Measurements from ENCODE around the gene TMED9.
"Not testable (repeated sequence)": the region's sequence is repeated elsewhere in the genome, so short reads cannot be mapped to it uniquely, and the experiment has no call there.

Gene TMED9

DNA sequence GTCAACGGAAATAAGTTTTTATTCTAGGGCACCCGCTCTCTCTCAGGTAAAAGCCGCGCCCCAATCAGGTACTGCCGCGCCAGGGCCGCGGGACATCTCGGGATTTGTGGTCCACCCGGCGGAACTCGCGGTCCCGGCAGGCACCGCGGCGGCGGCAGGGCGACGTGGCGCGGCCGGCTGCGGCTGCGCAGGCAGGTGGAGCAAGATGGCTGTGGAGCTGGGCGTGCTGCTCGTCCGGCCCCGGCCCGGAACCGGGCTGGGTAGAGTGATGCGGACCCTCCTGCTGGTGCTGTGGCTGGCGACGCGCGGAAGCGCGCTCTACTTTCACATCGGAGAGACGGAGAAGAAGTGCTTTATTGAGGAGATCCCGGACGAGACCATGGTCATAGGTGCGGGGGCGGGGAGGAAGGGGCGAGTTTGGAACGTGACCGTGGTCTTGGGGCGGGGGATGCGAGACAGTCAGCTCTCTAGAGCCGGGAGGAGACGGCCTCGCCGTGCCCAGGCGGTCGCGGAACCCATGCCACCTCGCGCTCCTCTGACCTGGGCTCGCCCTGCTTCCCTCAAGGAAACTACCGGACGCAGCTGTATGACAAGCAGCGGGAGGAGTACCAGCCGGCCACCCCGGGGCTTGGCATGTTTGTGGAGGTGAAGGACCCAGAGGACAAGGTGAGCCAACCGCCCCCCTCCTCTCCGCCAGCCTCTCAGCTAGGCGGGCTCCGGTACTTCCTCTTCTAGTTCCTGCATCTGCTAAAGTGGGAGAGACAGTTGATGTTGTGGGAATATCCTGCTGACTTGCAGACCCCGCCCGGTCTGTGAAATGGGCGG is at the start of gene TMED9:
TMED9 (plus strand) TSS at position 194 of the 825 bp plus-strand sequence; CDS start at position 206, 12 bp downstream.
- peak; percentile 90 for DNase-seq

DNA sequence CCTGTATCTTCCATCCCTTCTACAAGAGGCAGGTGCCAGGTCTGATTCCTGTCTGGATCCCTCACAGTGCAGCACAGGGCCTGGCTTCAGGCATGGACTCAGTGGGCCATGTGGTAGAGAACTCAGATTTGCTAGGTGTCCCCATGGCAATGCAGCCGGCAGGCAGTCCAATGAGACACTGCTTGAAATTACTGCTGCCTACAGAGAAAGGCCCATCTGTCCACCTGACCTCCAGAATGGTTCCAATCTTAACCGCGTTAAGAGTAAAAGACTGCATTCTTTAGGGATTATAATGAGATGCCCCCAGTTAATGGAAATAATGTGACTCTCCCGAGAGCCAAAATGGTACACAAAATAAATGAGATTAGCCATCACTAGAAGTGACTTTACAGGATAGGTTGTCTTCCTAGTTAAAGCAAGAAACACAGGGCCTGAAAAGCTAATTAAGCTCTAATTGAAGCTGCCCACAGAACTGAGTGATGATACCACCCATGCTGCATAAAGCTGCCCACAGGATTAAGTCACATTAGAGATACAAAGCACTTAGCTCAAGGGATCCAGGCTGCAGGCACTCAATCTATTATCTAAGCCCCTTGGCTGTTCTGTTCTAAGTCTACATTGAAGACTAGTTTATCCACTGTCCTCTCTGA is 49.1 kb upstream of the TMED9 start:
- no peak for DNase-seq

DNA sequence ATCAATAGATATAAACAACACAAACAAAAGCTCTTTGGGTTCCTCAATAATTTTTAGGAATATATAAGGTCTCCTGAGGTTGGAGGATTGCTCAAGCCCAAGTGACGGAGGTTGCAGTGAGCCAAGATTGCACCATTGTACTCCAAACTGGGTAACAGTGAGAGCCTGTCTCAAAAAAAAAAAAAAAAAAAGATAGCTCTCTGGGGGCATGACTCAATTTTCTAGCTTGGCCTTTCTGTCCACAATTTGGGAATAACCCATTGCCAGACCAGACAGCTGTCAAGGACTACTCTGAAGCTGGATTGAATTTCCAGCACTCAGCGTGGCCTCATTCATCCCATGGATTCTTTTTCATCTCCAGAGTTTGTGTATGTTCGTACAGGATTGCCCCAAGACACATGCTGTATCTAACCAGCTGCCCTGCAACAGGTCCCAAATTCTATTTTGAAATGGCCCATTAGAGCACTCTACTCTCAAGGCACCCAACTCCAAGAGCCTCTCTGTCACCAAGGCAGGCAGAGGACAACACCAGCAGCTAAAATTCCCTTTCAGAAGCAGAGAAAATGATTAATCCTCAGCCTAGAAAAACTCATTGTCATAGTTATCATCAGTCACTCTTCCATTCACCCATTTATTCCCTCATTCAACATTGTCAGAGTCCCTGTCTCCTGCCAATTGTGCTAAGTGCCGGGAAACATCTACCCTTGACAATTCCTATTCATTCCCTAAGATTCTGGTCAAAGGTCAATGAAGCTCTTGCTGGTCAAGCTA is 46.3 kb upstream of the TMED9 start:
- DNase-seq: no peak

DNA sequence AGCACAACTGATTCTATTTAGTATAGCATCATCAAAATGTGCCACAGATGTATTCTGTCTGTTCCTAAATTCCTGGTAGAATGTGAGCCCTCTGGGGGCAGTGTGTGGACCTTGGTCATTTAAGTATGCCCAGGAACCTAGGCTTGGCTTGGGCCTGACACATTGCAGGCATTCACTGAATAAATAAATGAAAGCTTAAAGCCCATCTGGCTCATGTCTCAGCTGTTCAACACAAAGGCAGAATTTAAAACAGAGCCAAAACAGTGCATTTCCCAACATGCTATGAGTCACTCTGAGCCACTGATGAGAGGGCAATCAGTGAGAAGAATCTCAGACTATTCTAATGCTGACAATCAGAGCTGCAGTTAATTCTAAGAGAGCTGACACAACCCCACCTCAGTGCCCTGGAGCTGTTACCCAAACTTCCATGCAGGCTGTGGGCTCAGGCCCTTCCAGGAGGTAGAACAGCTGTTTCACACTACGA is 45.7 kb upstream of the TMED9 start:
- no peak for DNase-seq

- no peak for DNase-seq
Observed at GRCh38 chr5:177547736-177548135, 44.3 kb upstream of the TMED9 start.

DNA sequence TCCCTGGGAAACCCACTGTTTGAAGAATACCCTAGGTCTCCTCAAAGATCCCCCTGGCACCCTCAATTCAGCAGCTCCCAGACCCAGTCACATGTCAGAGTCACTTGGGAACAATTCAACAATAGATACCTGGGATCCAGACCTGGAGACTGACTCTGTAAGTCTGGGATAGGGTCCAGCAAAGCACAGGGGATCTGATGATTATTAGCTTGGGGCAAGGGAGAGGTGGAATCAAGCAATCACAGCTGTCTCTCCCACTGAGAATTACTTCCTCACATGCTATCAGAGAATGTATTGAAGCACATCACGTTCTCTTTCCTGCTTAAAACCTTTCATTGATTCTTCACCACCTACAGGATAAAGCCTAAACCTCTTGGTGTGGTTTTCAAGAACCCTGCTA is 43.5 kb upstream of the TMED9 start:
- DNase-seq: no peak

DNA sequence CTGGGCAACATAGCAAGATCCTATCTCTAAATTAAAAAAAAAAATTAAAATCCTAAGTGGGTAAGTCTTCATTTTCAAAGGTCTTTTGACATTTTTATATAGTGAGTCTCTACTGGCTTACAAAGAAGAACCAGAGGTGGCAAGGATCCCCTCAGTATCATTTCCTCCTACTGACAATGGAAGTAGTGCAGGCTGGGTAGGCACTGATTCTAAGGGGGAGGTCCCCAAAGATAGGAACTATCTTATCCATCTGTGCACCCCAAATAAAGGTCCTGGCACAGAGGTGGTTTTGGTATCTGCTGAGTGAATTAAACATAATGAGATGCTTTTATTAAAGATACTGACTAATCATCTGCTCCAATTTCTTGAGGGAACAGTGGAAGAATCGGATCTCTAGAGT is 41.9 kb upstream of the TMED9 start:
- no peak for DNase-seq

DNA sequence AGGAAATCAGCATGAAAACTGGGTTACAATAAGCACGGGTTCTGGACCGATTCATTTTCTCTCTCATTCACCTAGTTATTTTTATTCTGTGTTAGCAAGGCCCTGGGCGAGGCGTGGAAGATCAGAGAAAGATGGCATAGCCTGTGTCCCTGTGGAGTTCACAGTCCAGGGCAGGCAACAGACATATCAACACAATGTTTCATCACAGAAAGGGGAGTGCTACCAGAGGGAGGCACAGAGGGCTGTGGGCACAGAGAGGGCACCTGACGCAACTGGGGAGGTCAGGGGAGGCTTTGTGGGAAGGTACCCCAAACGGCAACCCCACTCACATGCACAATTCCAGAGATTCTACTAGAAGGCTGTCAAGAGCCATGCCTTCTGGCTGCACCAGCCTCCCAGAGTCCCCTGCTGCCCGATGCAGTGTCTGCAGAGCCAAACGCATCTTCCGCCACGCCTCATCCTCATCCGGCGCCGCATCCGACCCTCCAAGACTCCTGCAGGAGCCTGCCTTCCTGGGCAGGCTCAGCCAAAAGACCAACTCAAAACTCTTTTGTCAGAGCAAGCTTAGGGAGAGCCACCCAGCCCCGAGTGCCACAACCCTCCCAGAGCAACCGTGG is 39.1 kb upstream of the TMED9 start:
- DNase-seq: no peak

DNA sequence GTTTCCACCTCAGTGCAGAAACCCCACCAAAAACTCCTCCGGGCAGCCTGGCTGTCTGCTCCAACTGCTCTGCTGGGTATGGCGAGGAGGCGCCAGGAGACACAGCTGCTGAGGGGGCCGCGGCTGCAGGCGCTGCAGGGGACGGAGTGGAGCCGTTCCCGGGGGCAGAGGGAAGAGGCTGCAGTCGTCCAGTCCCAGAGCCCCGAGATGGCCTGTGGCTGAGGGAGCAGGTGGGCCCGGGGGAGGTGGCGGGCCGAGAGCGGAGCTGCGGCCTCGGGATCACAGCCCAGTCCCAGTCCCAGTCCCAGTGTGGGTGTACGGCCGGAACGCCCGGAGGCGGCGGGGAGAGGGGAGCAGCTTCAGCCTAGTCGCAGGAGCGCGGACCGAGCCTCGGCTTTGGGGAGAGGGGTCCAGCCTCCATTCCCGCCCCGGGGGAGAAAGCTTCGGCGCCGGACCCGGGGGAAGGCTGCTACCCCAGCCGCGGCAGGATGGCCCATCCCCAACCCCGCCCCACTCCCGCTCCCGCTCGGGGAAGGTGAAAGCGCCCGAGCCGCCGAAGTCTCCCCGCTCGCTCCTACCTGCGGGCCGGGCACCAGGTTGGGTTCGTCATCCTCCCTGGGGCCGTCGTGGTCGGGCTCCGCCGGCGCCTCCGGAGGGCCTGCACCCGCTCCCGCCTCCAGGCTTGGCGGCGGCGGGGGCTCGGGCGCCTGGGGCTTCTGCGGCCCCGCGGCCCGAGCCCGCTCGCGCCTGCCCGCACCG is 38.2 kb upstream of the TMED9 start:
- peak; percentile 62 for DNase-seq

- DNase-seq: peak; percentile 97
Observed at GRCh38 chr5:177554474-177555111, 37.4 kb upstream of the TMED9 start, which contains the start of gene FAM193B. Gene FAM193B (minus strand): TSS chr5:177554563. CDS start chr5:177554458, 105 bp downstream.

GRCh38 chr5:177555228-177555627 is 36.8 kb upstream of the TMED9 start:
- no peak for DNase-seq

DNA sequence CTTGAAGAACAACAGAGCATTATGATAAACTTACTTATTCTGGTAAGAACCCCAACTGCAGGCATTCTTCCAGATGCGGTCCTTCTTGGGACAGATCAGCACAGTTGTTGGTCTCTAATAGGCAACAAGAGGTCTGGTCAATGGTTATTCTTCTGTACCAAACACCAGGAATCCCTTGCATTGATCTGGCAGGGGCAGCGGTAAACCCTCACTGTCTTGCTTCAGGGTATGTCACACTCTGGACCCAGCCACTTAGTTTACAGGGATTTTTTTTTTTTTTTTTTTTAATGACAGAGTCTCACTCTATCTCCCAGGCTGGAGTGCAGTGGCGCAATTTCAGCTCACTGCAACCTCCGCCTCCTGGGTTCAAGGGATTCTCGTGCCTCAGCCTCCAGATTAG is 36.3 kb upstream of the TMED9 start:
- no peak for DNase-seq

DNA sequence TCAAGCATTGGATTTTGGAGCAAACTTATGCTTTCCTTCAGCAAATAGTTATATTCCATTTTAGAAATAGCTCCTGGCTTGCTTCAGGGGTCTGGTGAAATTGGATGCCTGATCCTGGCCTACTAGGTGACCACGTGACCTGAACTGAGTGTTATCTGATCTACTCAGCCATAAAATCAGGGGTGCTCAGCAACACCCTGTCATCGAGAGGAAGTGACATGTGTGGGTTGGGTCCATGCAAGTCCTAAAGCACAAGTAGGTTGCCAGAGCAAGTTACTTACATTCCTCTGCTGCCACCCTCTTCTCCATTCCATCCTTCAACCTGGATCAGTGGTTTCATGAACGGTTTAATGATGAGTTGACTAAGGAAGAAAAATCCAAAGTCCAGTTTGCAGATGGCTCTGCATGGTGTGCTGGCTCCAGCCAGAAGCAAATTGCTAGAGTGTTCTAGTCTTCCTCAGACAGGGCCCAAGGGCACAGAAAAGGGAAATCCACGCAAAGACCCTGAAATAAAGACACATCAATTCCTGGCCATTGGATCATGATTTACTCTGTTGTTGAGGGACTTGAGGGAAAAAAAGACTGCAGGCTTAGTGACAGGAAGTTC is 34.9 kb upstream of the TMED9 start:
- DNase-seq: no peak

DNA sequence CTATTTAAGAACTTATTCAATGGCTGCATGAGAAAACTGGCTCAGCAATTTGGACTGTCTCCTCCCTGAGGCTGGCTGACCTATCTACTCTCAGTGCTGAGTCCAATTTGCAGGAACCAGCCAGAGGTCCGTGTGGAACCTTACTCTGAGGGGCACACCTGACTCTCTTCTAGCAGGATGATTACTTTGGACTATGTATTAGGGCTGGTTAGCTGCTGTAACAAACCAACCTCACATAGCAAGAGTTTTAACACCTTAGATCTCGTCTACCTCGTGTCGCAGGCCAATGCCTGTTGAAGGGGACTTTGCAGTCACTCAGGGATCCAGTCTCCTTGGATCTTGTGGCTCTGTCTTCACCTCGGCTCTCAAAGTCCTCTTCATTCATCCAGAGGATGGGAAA is 34.2 kb upstream of the TMED9 start:
- no peak for DNase-seq

- not testable (repeated sequence) for DNase-seq
Observed at GRCh38 chr5:177559446-177559941, 32.5 kb upstream of the TMED9 start.

GRCh38 chr5:177565046-177565445 is 27.0 kb upstream of the TMED9 start:
- DNase-seq: no peak

DNA sequence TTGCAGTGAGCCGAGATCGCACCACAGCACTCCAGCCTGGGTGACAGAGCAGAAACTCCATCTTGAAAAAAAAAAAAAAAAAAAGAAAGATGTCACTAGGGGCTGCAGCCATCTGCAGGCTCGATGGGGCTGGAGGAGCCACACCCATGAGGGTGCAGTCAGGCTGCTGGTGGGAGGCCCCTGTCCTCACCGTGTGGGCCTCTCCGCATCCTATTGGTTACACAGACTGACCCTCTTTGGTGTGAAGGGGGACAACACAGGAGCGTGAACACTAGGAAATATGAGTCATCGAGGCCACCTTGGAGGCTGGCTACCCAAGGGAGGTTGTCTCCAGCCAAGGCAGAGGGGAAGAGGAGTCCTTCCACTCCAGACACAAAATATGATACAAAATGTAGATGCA is 23.7 kb upstream of the TMED9 start:
- no peak for DNase-seq

GRCh38 chr5:177569894-177570293 is 22.1 kb upstream of the TMED9 start:
- DNase-seq: no peak

DNA sequence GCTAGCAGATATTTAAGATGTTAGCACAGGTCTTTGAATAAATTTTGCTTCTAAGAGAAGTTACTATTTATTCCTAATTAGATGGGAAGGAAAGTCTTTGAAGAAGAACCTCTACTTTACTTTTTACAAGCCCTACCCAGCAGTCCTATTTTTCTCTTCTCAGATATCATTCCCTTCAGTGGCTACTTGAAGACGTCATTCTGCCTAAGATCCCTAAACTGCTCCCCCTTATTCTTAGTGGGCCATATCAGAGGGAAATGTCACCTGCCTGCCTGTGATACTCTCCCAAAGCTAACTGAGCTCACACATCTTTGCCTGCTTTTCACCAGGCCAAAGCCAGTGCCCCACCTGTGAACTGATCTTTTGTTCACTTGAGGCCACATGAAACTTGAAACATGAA is 16.5 kb upstream of the TMED9 start:
- no peak for DNase-seq

- no peak for DNase-seq
Observed at GRCh38 chr5:177576169-177576568, 15.8 kb upstream of the TMED9 start.

- no peak for DNase-seq
Observed at GRCh38 chr5:177578316-177578715, 13.7 kb upstream of the TMED9 start.
